Pons (tissue), 1 donor: Measurements from ENCODE around the gene THSD4.
A peak's percentile ranks its signal among the peaks of the same experiment; 100 is the strongest.

ENCODE experiments used
- DNase-seq: peaks from one replicate; pipeline ENCODE4 v3.0.0-alpha.2; 2016; ENCODE audit warnings: low spot score

THSD4 gene

GRCh38 chr15:71588746-71589145 lies 473.5 kb downstream of the THSD4 start:
- DNase-seq: no peak

GRCh38 chr15:71591057-71591456 lies 475.8 kb downstream of the THSD4 start:
- DNase-seq: no peak

GRCh38 chr15:71592203-71592602 lies 476.9 kb downstream of the THSD4 start:
- no peak for DNase-seq

GRCh38 chr15:71595846-71596553 lies 480.7 kb downstream of the THSD4 start:
- DNase-seq: no peak

- DNase-seq: peak; percentile 37
Observed at GRCh38 chr15:71596672-71597071, 481.4 kb downstream of the THSD4 start.

GRCh38 chr15:71597126-71597525 lies 481.9 kb downstream of the THSD4 start:
- DNase-seq: no peak

GRCh38 chr15:71597637-71598036 lies 482.4 kb downstream of the THSD4 start:
- no peak for DNase-seq

- DNase-seq: no peak
Observed at GRCh38 chr15:71598741-71599140, 483.5 kb downstream of the THSD4 start.

GRCh38 chr15:71599418-71600151 lies 484.3 kb downstream of the THSD4 start:
- peak; percentile 15 for DNase-seq

GRCh38 chr15:71600237-71600636 lies 485.0 kb downstream of the THSD4 start:
- DNase-seq: no peak

- no peak for DNase-seq
Observed at GRCh38 chr15:71601038-71601834, 486.0 kb downstream of the THSD4 start.

- no peak for DNase-seq
Observed at GRCh38 chr15:71603379-71603778, 488.1 kb downstream of the THSD4 start.

GRCh38 chr15:71607383-71607782 lies 492.1 kb downstream of the THSD4 start:
- no peak for DNase-seq

GRCh38 chr15:71610728-71611552 lies 495.7 kb downstream of the THSD4 start:
- no peak for DNase-seq

- DNase-seq: no peak
Observed at GRCh38 chr15:71611553-71612396, 496.5 kb downstream of the THSD4 start.

- DNase-seq: no peak
Observed at GRCh38 chr15:71612397-71612722, 497.1 kb downstream of the THSD4 start.

- DNase-seq: no peak
Observed at GRCh38 chr15:71612869-71613268, 497.6 kb downstream of the THSD4 start.

- DNase-seq: no peak
Observed at GRCh38 chr15:71623111-71623510, 507.8 kb downstream of the THSD4 start.

- DNase-seq: no peak
Observed at GRCh38 chr15:71626596-71627088, 511.4 kb downstream of the THSD4 start.

- DNase-seq: no peak
Observed at GRCh38 chr15:71627188-71627587, 511.9 kb downstream of the THSD4 start.

- no peak for DNase-seq
Observed at GRCh38 chr15:71627604-71628003, 512.3 kb downstream of the THSD4 start.
